MM.1S (cell line): Measurements from ENCODE around the gene TTC22.

Experiments
- DNase-seq: peaks from one replicate; pipeline ENCODE4 v3.0.0-alpha.2; 2015
- H2AFZ ChIP-seq: fragments of 300-600 bp; sonication (generic); 2 replicates; pipeline ENCODE4 v1.6.0; 2016; ENCODE audit warnings: antibody characterized with exemption, low read length
- H3F3A ChIP-seq: fragments of 300-600 bp; sonication (generic); 2 replicates; pipeline ENCODE4 v1.6.1; 2016; ENCODE audit warnings: mild to moderate bottlenecking, antibody characterized with exemption, low read length, moderate library complexity, mixed read lengths; ENCODE audit not compliant: insufficient read depth
- H3K27ac ChIP-seq: fragments of 300-600 bp; sonication (generic); 2 replicates; pipeline ENCODE4 v1.5.1; 2016; ENCODE audit warnings: mild to moderate bottlenecking, low read length
- H3K27me3 ChIP-seq: fragments of 300-600 bp; sonication (generic); replicated peaks from 2 replicates; pipeline ENCODE4 v1.6.0; 2016; ENCODE audit warnings: low read length; ENCODE audit not compliant: insufficient read depth
- H3K36me3 ChIP-seq: fragments of 300-600 bp; sonication (generic); replicated peaks from 2 replicates; pipeline ENCODE4 v1.6.1; 2016; ENCODE audit warnings: mild to moderate bottlenecking, low read length, mixed read lengths; ENCODE audit not compliant: insufficient read depth
- H3K4me1 ChIP-seq: fragments of 300-600 bp; sonication (generic); 2 replicates; pipeline ENCODE4 v1.6.1; 2016; ENCODE audit warnings: low read length, mixed read lengths
- H3K4me2 ChIP-seq: fragments of 300-600 bp; sonication (generic); 2 replicates; pipeline ENCODE4 v1.6.0; 2016; ENCODE audit warnings: low read depth, low read length
- H3K4me3 ChIP-seq: fragments of 300-600 bp; sonication (generic); 2 replicates; pipeline ENCODE4 v1.5.1; 2016; ENCODE audit warnings: low read length, mixed read lengths
- H3K79me2 ChIP-seq: fragments of 300-600 bp; sonication (generic); 2 replicates; pipeline ENCODE4 v1.6.1; 2016; ENCODE audit warnings: mixed run types, low read length, mixed read lengths
- H3K9ac ChIP-seq: fragments of 300-600 bp; sonication (generic); 2 replicates; pipeline ENCODE4 v1.6.1; 2016; ENCODE audit warnings: low read length, mixed read lengths
- H3K9me2 ChIP-seq: fragments of 300-600 bp; sonication (generic); replicated peaks from 2 replicates; pipeline ENCODE4 v1.6.1; 2016; ENCODE audit warnings: mild to moderate bottlenecking, low read length, mixed read lengths; ENCODE audit not compliant: insufficient read depth
- H3K9me3 ChIP-seq: fragments of 300-600 bp; sonication (generic); replicated peaks from 2 replicates; pipeline ENCODE4 v1.6.1; 2016; ENCODE audit warnings: mild to moderate bottlenecking, low read length, mixed read lengths; ENCODE audit not compliant: insufficient read depth
- H4K20me1 ChIP-seq: fragments of 300-600 bp; sonication (generic); 2 replicates; pipeline ENCODE4 v1.6.1; 2016; ENCODE audit warnings: mild to moderate bottlenecking, low read length, moderate library complexity, mixed read lengths; ENCODE audit not compliant: insufficient read depth
- EZH2 ChIP-seq: fragments of 300-600 bp; sonication (generic); optimal IDR thresholded peaks from 2 replicates; pipeline ENCODE3; 2017; ENCODE audit warnings: low read depth, mild to moderate bottlenecking, antibody characterized with exemption, low read length, mixed read lengths
- EZH2phosphoT487 ChIP-seq: fragments of 300-600 bp; sonication (generic); IDR thresholded peaks from 2 replicates; pipeline ENCODE4 v1.6.1; 2018; ENCODE audit warnings: antibody characterized with exemption, low read length
- TF ChIP-seq, protein P1 (sequence below): fragments of 300-600 bp; sonication (generic); IDR thresholded peaks from 2 replicates; pipeline ENCODE4 v1.5.1; 2016; ENCODE audit warnings: antibody characterized with exemption, low read length, mixed read lengths

The TTC22 gene

GRCh38 chr1:54812801-54813484 is 11.8 kb upstream of the TTC22 start:
- no peaks in the 10 kb centered on the region for H3F3A ChIP-seq
- H3K4me1 ChIP-seq = no peaks in the 10 kb centered on the region
- H3K27me3 ChIP-seq = no peaks in the 10 kb centered on the region
- H3K9me2 ChIP-seq = no peaks in the 10 kb centered on the region
- H3K9me3 ChIP-seq = no peaks in the 10 kb centered on the region
- no peaks in the 10 kb centered on the region for H3K36me3 ChIP-seq
- TF ChIP-seq, protein P1, sequence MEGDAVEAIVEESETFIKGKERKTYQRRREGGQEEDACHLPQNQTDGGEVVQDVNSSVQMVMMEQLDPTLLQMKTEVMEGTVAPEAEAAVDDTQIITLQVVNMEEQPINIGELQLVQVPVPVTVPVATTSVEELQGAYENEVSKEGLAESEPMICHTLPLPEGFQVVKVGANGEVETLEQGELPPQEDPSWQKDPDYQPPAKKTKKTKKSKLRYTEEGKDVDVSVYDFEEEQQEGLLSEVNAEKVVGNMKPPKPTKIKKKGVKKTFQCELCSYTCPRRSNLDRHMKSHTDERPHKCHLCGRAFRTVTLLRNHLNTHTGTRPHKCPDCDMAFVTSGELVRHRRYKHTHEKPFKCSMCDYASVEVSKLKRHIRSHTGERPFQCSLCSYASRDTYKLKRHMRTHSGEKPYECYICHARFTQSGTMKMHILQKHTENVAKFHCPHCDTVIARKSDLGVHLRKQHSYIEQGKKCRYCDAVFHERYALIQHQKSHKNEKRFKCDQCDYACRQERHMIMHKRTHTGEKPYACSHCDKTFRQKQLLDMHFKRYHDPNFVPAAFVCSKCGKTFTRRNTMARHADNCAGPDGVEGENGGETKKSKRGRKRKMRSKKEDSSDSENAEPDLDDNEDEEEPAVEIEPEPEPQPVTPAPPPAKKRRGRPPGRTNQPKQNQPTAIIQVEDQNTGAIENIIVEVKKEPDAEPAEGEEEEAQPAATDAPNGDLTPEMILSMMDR = no peak
- TF ChIP-seq EZH2phosphoT487 (no peak), EZH2 (no peak)
- no peaks in the 10 kb centered on the region for H4K20me1 ChIP-seq
- H3K79me2 ChIP-seq = no peaks in the 10 kb centered on the region
- no peak overlapping the region for H3K27ac ChIP-seq
- DNase-seq = no peak
- H3K4me3 ChIP-seq = no peak overlapping the region
- no peak overlapping the region for H3K9ac ChIP-seq
- no peak overlapping the region for H3K4me2 ChIP-seq
- no peak overlapping the region for H2AFZ ChIP-seq

DNA sequence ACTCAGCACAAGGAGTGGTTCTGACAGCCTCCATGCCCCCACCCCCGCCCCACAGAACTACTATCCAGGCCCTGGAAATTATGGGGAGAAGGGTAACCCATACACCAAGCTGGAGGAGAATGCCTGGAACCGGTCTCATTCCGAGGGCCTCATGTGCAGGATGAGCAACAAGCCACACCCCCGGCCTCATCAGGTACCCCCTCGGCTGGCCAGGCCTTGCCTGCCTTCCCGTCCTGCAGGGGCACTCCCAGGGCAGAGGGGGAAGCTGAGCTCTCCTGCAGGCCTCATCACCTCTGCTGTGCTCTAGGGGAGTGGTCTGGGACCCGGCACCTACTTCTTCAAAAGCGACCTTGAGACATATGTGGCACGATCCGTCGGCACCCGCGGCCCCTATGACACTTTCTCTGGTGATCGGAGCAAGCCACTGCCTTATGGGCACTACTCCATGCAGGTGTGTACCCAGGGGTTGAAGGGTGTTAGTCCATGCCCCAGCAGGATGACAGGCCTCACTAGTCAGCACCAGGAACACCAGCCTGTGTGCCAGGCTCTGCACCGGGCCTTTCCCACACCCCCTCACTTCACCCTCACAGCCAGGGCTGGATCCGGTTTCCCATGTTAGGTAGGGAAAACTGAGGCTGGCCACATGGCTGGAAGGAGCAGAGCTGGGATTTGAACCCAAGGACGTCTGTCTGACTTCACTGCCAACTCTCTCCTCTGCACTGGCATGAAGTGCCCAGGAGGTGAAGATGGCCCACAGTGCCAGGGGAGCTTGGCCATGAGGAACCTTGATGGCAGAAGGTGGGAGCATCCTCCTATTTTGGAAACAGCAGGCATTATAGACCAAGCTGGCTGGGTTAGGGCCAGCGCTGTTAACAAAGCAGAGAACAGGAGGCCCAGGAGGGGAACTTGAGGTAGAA is 10.9 kb upstream of the TTC22 start:
- H3F3A ChIP-seq = no peaks in the 10 kb centered on the region
- H3K9me3 ChIP-seq = no peaks in the 10 kb centered on the region
- H3K4me1 ChIP-seq = no peaks in the 10 kb centered on the region
- TF ChIP-seq EZH2 (no peak), EZH2phosphoT487 (no peak)
- TF ChIP-seq, protein P1 = no peak
- H3K4me3 ChIP-seq = no peak overlapping the region
- H3K9ac ChIP-seq = no peak overlapping the region
- no peaks in the 10 kb centered on the region for H3K27me3 ChIP-seq
- DNase-seq = no peak
- no peaks in the 10 kb centered on the region for H3K79me2 ChIP-seq
- H3K36me3 ChIP-seq = no peaks in the 10 kb centered on the region
- no peak overlapping the region for H3K27ac ChIP-seq
- no peak overlapping the region for H2AFZ ChIP-seq
- no peak overlapping the region for H3K4me2 ChIP-seq
- H3K9me2 ChIP-seq = no peaks in the 10 kb centered on the region
- H4K20me1 ChIP-seq = no peaks in the 10 kb centered on the region

- H3K9ac ChIP-seq = no peak overlapping the region
- no peak overlapping the region for H3K4me2 ChIP-seq
- DNase-seq = no peak
- H3K9me2 ChIP-seq = no peaks in the 10 kb centered on the region
- no peak overlapping the region for H3K4me3 ChIP-seq
- no peak overlapping the region for H3K27ac ChIP-seq
- no peaks in the 10 kb centered on the region for H3F3A ChIP-seq
- H3K79me2 ChIP-seq = no peaks in the 10 kb centered on the region
- H3K9me3 ChIP-seq = no peaks in the 10 kb centered on the region
- no peak overlapping the region for H2AFZ ChIP-seq
- H4K20me1 ChIP-seq = no peaks in the 10 kb centered on the region
- TF ChIP-seq EZH2phosphoT487 (no peak), EZH2 (no peak)
- TF ChIP-seq, protein P1 = no peak
- no peaks in the 10 kb centered on the region for H3K4me1 ChIP-seq
- H3K36me3 ChIP-seq = no peaks in the 10 kb centered on the region
- no peaks in the 10 kb centered on the region for H3K27me3 ChIP-seq
Observed at GRCh38 chr1:54811066-54811465, 9.9 kb upstream of the TTC22 start.
